Right forelimb (tissue), 1 donor: Measurements from ENCODE around the gene DNAJC5.
A peak's percentile ranks its signal among the peaks of the same experiment; 100 is the strongest.

Experiments used
- DNase-seq: peaks from one replicate; pipeline ENCODE4 v3.0.0-alpha.2; 2018

The DNAJC5 gene

GRCh38 chr20:63942250-63942951, 47.5 kb downstream of the DNAJC5 start:
- no peak for DNase-seq

GRCh38 chr20:63942969-63943807, 48.3 kb downstream of the DNAJC5 start:
- DNase-seq: no peak

- no peak for DNase-seq
Observed at GRCh38 chr20:63943808-63944077, 48.8 kb downstream of the DNAJC5 start.

- no peak for DNase-seq
Observed at GRCh38 chr20:63944078-63944941, 49.4 kb downstream of the DNAJC5 start.

GRCh38 chr20:63945031-63945658, 50.2 kb downstream of the DNAJC5 start:
- no peak for DNase-seq

GRCh38 chr20:63945921-63946920, 51.3 kb downstream of the DNAJC5 start:
- no peak for DNase-seq

GRCh38 chr20:63946986-63947637, 52.2 kb downstream of the DNAJC5 start:
- no peak for DNase-seq

- no peak for DNase-seq
Observed at GRCh38 chr20:63947638-63948456, 52.9 kb downstream of the DNAJC5 start.

GRCh38 chr20:63950701-63951397, 55.9 kb downstream of the DNAJC5 start:
- DNase-seq: no peak

GRCh38 chr20:63951398-63952209, 56.7 kb downstream of the DNAJC5 start:
- DNase-seq: no peak

- no peak for DNase-seq
Observed at GRCh38 chr20:63952210-63952535, 57.2 kb downstream of the DNAJC5 start.

- DNase-seq: no peak
Observed at GRCh38 chr20:63952769-63953168, 57.8 kb downstream of the DNAJC5 start.

GRCh38 chr20:63953764-63954429, 59.0 kb downstream of the DNAJC5 start:
- no peak for DNase-seq

GRCh38 chr20:63955281-63955826, 60.4 kb downstream of the DNAJC5 start:
- DNase-seq: no peak

GRCh38 chr20:63955827-63956663, 61.1 kb downstream of the DNAJC5 start, which contains the start of gene UCKL1:
Gene UCKL1, minus strand, starts transcription at chr20:63956416. Its CDS starts 44 bp downstream, at chr20:63956372.
- peak; percentile 90 for DNase-seq

- DNase-seq: no peak
Observed at GRCh38 chr20:63956664-63957003, 61.7 kb downstream of the DNAJC5 start.
